ENCODE results near the gene PHLPP2.

- TF ChIP-seq, protein P1, sequence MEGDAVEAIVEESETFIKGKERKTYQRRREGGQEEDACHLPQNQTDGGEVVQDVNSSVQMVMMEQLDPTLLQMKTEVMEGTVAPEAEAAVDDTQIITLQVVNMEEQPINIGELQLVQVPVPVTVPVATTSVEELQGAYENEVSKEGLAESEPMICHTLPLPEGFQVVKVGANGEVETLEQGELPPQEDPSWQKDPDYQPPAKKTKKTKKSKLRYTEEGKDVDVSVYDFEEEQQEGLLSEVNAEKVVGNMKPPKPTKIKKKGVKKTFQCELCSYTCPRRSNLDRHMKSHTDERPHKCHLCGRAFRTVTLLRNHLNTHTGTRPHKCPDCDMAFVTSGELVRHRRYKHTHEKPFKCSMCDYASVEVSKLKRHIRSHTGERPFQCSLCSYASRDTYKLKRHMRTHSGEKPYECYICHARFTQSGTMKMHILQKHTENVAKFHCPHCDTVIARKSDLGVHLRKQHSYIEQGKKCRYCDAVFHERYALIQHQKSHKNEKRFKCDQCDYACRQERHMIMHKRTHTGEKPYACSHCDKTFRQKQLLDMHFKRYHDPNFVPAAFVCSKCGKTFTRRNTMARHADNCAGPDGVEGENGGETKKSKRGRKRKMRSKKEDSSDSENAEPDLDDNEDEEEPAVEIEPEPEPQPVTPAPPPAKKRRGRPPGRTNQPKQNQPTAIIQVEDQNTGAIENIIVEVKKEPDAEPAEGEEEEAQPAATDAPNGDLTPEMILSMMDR (conservative IDR thresholded peaks at IDR 0.05; ENCODE audit: low read depth, low read length): no peak
- TF ChIP-seq EZH2 (IDR thresholded peaks at IDR 0.05; ENCODE audit: low read length, unreplicated experiment) (no peak), EZH2phosphoT487 (IDR thresholded peaks at IDR 0.05; ENCODE audit: borderline replicate concordance, low read length) (no peak)
Observed at GRCh38 chr16:71635632-71636031, 88.9 kb downstream of the PHLPP2 start.
